Measurements from ENCODE around the gene MORN1.
"Not testable (repeated sequence)": the region's sequence is repeated elsewhere in the genome, so short reads cannot be mapped to it uniquely, and the experiment has no call there.

MORN1 gene

DNA sequence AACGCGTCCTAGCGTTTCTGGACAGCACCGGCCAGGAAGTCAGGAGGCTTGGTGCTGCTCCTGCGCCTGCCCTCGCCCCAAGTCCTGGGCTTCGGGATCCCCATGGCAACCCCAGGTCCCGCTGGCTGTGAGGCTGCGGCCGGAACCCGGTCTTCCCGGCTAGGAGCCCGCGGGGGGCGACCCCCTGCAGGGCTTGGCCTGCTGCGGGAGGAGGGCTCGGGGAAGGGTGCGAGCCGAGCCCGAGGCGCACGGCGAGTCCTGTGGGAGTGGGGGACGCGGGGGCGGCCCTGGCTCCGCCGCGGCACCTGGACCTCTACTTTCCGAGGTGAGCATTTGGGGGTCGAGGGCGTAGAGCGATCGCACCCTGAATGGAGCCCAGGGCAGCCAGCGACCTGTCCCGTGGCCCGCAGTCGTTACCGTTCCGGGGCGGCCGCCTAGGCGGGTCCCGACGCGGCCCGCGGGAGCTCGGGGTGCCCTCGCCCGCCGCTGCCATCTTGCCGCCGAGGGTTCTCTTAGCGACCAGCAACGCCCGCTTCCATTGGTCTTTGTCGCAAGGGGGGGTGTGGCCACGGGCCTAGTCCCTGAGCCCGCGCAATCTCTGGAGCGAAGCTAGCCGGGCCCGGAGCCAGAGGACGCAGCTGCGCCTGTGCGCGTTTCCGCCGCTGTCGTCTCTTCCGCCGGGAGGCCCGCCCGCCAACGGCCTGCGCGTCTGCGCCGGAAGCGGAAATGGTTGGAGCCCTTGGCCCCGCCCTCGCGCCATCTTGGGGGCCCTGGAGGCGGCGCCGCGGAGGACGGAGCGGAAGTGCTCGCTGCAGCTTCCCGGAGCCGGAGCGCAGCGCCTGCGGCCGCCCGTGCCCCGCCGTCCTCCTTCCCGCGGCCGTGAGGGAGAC is at the start of gene MORN1, which contains the start of gene RER1:
Gene MORN1, minus strand, starts transcription at position 514 of the 890 bp plus-strand sequence. Its CDS starts 21 bp downstream, at position 493.
Gene RER1, plus strand, starts transcription at position 801 of the 890 bp plus-strand sequence. CDS start 3,950 bp downstream, outside the sequence.
- DNase-seq = peak; percentile 99

DNA sequence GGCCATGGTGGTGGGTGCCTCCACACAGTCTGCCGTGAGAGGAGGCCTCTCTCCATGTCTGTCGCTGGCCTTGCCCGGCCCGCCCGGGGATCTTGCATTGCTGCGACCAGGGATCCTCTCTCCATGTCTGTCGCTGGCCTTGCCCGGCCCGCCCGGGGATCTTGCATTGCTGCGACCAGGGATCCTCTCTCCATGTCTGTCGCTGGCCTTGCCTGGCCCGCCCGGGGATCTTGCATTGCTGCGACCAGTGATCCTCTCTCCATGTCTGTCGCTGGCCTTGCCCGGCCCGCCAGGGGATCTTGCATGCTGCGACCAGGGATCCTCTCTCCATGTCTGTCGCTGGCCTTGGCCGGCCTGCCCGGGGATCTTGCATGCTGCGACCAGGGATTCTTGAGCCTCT is 49.0 kb upstream of the MORN1 start:
- not testable (repeated sequence) for DNase-seq

DNA sequence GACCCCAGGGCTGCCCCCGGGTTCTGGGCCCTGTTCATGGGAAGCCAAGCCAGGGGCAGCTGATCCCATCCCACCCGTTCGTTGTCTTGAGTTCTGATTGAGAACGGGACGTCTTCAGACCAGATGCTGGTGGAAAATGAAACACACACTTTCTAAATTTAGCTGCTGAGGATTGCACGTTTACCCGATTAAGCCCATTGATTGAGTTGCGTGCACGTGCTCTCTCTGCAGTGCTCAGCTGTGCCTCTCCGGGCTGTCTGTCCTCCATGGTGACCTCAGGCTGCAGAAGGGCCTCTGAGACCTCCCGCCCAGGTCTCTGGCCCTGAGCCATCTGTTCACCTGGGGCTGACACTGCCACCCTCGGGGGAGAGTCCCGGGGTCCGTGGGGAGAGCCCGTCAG is 48.0 kb upstream of the MORN1 start:
- DNase-seq = no peak

DNA sequence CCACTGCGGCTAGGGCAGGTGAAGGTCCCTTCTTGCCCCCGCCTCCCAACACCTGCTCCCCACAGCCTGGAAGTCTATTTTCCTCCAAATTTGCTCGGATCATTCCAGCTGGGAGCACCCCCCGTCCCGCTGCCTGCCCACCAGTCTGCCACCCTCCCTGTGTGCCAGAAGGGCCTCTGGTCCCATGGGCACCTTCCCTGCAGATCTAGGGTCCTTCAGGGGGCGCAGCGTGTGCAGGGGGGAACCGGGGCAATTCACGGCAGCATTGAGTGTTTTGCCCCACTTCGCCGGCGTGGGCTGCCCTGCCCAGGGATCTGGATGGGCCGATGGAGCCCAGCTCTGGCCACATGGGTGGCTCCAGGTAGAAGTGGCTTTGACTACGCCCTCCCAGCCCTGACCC is 47.3 kb upstream of the MORN1 start:
- DNase-seq = no peak

DNA sequence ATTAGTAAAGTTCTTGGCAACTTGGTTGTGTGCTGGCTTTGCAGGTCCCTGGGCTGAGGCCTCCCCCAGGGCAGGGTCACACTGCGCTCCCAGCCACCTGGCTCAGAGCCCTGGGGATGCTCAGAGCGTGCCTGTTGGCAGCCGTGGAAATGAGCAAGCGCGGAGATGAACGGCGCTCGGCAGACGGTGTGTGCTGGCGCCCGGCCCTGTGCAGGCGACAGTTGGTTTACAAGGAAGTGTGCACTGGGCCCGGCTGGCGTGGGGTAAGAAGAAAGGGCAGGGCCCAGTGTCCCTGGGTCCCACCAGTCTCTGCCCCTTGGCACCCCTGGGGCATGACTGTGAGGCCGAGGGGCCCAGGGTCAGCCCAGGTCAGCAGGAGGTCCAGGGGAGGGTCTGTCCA is 46.7 kb upstream of the MORN1 start:
- no peak for DNase-seq

DNA sequence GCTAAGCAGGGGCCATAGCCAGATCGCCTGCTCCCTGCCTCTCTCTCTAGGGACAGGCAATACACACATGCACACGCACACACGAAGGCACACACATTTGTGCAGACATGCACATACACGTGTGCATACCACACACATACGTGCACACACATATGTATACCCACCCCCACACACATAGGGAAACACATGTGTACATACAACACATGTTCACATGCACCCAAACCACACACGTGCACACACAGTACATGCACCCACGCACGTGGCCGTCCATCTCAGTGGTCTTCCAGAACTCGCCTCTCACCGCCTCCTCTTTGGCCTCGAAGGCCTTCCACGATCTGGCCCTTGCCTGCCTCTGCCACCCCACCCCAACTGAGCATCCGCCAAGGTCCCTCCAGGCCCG is 46.3 kb upstream of the MORN1 start:
- no peak for DNase-seq

DNA sequence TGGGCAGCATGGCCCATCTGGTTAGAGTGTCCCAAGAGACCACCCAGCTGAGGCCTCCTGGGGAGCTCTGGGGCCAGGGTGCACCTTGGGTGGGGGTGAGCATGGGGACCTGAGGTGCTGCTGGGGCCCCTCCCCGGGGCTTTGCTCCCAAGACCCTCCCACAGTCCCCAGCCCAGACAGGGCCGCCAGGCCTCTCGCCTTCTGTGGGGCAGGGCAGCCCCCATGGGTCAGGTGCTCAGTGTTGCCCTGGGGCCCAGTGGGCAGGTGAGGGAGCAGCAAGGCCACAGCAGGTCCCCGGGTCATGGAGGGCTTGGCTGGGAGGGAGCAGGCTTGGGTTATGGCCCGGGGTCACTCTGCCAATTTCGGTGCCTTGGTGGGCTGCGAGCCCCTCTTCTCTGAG is 45.5 kb upstream of the MORN1 start:
- DNase-seq = no peak

DNA sequence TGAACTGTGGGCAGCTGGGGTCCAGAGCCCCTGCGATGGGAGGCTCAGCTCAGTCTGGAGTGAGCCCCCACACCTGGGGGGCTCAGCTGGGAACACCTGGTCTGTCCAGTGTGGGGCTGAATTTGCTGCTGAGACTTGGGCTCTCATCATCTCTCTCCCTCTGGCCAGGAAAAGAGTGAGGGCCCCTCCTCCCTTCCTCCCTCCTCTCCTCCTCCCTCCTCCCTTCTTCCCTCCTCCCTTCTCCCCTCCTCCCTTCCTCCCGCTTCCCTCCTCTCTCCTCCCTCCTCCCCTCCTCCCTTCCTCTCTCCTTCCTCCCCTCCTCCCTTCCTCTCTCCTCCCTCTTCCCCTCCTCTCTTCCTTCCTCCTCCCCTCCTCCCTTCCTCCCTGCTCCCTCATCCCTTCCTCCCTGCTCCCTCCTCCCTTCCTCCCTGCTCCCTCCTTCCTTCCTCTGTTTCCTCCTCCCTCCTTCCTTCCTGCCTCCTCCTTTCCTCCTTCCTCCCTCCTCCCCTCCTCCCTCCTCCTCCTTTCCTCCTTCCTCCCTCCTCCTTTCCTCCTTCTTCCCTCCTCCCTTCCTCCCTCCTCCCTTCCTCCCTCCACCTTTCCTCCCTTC is 44.5 kb upstream of the MORN1 start:
- no peak for DNase-seq

DNA sequence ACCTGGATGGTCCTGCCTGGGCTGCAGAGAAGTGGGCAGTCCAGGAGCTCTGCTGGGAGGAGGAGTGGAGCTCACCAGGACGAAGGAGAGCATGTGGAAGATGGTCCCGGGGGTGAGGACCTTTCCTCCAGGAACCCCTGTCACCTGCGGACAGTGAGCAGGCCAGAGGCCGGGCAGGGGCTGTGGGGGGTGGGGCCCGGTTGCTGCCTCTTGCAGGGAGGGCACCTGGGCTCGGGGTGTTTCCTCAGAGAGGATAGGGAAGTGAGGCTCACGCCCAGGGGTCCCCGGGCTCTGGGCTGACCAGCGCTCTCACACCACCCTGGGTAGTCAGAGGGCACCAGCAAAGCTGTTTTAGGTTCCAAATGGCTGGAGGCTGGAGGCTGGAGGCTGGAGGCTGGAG is 43.7 kb upstream of the MORN1 start:
- no peak for DNase-seq

DNA sequence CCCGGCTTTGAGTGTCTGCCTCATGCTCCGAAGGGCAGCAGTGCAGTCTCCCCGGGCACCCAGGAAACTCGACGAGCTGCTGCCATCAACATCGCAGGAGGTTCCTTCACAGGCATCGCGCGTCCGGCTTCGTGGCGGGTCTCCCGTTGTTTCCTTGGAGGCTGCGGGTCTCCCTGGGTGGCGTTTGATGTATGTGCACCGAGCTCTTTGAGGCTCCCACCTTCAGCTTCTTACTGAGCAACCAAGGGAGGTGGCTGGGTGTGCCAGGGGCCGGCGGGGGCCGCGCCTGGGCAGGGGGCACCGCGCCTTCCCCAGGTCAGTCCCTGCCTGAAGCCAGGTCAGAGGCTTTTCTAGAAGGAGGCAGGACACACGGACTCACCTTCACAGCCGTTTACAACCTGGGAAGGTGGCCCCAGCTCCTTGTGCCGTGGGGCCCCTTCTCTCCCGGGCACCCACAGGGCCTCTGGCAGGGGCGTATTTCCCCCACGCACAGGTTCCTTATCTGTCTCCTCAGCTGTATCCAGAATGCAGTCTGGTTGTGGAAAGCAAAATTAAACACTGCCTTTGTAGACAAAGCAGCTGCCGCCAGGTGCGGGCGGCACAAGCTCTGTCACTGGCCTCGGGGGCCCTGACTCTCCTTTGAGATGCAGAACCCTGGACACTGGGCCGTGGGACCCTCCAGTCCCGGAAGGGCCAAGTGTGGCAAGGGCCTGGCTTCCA is 42.7 kb upstream of the MORN1 start:
- DNase-seq = no peak

DNA sequence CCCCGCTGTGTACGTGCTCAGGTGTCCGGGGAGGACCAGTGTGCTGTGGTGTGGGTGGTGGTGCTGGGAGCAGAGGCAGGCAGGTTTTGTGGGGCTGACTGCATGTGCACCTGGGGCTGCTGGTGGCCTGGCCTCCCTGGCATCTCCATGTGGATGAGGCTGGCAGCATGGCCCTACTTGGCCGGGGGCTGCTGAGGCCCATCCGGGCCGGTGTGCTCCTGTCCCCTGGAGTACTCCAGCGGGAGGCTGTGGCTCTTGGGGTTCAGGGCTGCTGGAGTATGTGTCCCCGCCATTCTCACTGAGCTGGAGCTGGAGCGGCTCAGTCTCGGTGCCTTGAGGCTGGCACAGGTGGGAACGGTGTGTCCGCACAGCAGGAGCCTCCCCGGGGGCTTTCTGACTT is 41.8 kb upstream of the MORN1 start:
- no peak for DNase-seq

DNA sequence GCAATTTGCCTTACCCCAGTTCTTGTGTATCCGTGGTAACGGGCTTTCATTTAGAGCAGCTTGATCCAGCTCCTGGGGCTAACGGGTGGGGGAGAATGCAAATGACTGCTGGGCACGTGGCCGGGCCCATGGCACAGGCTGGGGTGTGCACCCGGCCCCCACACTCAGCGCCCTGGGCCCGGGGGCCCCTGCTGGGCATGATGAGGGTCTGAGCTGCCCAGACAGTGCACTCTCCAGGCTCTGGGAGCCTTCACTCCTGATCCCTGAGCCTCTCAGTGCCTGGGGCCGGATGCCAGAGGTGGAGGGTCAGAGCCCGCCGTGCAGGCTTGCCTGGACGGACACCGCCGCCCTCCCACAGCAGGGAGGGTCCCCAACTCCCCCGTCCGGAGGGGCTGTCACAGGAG is 41.1 kb upstream of the MORN1 start:
- DNase-seq = no peak

DNA sequence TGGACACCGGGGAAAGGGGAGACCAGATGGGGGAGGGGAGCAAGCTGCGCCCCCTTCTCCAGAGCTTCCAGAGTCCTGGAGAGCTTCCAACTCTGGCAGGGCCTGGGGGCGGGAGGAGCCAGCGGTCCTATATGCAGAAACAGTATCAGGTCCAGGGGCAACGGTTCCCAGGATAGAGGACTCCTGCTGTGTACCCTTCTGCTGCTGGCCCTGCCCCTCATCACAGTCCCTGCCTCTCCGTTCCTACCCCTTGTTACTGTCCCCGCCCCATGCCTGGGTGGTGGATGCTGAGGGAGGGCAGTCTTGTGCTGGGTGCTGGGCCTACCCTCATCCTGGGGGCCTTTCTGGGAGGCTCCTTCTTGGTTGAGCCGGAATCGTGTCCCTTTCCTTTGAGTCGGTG is 40.2 kb upstream of the MORN1 start:
- DNase-seq = no peak

DNA sequence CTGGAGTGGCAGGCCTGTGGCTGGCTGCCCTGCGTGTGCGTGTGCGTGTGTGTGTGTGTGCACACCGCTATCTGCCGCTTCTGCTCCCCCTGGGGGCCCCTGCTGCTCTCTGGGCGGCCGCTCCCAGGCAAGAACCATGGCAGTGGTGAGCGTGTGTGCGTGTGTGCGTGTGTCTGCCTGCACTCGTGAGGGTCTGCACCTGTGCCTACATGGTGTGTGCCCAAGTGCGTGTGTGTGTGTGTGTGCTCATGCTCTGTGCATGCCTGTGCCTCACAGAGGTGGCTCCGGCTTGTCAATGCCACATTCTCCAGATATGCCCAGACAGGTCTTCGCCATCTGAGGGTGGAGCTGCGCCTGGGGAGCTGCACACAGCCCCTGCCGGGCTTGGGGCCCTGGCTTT is 39.7 kb upstream of the MORN1 start:
- DNase-seq = no peak

DNA sequence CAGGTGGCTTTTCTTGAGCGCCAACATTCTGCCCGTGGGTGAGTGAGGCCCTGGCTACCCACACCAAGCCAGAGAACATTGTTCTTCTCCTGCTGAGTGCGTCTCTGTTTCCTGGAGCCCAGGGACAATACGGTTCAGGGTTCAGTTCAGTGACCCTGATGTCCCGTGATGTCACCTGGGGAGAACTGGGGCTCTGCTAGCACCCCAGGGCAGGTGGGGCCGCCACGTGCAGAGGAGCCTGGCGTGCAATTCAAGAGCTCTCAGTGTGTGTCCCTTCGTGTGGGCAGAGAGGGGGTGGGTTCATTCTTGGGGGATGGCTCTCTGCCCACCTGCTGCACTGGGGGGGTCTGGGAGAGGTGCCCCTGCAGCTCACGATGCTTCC is 39.2 kb upstream of the MORN1 start:
- no peak for DNase-seq

DNA sequence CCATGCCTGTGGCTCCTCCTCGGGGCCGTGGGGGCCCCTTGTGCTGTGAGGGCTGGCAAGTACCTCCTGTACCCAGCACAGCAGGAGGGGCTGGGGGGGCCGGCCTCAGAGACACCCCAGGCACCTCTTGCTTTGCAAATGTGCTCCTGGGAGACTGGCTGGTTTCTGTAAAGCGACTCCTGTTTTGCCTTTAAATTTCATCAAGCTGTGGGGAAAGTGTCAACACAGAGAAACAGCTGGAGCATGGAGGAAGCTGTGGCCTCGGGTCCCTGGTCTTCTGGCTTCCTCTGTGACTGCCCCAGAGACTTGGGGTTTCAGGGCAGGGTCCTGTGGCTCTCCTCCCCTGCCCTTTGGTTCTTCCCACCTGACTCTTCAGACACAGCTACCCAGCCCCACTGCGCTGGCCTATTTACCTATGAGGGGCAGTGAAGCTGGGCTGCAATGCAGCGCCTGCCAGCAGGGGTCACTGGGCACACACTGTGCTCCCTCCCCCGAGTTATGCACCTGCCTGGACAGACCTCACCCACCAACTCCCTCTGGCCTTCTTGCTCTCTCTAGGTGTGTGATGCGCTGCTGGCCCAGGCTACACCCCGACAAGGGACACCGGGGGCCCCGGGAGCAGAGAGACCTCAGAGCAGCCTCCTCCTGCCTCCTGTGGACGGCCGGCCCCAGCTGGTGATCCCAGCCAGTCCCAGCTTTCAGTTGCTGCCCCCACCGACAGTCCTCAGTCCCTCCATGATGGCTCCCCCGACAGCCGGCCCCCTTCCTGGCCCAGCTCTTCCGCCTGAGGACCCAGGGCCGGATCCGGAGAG is 38.6 kb upstream of the MORN1 start:
- DNase-seq = peak in 1 of 2 donors; percentile 14

DNA sequence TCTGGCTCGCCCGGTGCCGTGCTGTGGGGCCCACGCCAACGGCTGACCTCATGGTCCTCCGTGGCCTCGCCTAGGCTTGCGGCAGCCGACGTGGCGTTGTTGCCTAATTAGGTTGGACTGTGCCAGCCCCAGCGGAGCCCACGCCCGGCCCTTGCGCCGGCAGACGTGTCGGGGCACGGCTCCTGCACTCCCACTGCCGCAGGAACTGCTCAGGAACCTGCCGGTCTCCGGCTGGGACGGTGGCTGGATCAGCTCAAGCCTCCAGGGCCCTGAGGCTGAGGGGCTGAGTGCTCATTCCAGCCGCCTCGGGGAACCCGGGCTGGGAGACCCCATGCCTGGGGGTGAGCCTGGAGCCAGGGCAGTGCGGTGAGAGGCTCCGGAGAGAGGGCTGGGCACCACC is 37.1 kb upstream of the MORN1 start:
- DNase-seq = no peak

DNA sequence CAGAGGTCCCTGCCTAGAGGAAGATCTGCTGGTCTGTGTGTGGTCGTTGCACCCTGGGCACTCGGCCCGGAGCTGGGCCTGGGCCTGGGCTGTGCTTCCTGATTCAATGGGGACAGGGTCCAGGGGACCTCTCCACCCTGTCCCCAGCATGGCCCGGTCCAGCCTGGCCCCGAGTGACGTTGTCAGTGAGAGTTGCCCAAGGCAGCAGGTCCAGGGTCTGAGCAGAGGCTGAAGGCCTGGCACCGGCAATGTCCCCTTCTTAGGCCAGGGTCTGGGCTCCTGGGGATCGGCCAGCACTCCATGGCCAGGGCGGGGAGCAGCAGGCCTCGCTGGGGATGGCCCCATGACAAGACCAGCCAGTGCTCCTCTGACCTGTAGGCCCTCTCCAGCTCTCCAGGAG is 36.6 kb upstream of the MORN1 start:
- DNase-seq = no peak

DNA sequence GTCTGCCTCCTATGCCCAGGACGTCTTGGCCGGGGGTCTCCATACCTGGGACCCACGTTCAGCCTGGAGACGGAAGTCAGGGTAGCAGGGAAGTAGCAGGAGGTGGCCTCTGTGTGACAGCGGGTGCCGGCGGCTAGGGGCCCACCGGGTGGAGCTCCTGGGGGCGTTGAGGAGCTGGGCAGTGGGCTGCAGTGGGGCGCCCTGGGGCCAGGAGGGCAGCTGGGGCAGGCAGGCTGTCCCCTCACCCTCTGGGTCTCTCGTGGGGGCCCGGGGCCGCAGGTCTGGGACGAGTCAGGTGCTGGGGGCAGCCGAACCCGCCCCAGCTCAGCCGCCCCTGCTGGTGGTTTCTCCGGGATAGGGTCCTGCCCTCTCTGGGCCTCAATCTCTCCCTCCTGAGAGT is 35.7 kb upstream of the MORN1 start:
- no peak for DNase-seq

DNA sequence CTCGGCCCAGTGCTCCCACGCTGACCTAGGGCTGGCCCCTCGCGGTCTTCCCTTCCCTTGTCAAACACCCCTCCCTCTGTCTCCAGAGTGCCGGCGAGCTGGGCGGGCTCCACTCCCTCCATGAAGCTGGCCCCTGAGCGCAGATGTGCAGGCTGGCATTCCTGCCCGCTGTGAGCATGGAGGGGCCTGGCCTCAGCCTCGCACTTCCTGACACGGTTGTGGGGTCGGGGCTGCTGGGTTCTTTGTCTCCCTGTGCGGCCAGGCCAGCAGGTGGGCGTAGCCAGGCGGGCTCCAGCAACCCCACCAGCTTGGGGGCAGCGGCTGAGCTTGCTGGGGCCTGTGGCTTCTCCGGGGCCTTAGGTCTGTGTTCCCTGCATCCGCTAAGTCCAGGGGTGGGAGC is 35.2 kb upstream of the MORN1 start:
- no peak for DNase-seq

DNA sequence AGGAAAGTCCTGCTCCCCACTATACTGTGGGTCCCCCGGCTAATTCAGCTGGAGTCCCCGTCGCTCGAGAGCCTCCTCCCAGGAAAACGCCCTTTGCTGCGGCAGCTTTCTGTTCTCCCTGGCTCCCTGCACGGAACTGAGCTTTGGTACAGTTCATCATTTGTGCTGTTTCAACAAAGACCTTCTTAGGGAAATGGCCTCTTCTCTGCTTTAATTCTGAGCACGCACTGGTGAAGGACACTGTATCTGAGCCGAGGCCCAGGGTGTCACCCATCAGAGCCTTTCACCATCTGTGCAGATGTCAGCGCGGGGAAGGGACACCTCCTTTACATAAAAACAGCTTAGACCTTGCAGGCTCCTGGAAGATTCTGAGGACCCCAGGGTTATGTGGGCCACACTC is 34.5 kb upstream of the MORN1 start:
- DNase-seq = no peak

DNA sequence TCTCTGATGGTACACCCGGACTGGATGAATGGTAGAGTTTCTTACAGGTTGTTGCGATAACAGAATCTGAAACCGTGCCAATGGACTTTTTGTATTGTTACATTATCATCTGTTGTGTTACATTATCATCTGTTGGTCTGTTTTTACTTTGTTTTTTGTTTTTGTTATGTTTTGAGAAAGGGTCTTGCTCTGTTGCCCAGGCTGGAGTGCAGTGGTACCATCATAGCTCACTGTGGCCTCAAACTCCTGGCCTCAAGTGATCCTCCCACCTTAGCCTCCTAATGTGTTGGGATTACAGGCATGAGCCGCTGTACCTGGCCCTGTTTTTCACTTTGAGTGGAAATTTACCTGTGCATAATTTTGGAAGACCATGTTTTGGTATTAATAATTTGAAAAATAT is 31.2 kb upstream of the MORN1 start:
- DNase-seq = no peak

DNA sequence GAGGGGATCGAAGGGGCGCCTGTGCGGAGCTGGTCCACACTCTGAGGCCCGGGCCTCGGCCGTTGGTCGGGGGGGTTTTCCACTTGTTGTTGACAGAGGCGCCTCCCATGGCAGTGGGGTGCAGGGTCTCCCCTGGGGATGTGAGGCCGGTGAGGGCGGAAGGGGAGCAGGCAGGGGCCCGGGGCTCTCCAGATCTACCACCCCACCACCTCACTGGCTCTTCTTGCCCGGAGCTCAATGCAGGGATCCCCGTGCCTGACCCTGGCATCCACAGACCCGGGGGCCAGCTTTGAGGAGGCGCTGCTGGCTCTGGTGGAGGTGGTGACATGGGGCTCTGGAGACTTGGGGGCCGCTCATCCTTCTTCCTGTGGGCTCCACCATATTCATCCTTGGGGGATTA is 28.1 kb upstream of the MORN1 start:
- no peak for DNase-seq
